Measurements from ENCODE around the gene RAPGEF3.

Gene RAPGEF3

DNA sequence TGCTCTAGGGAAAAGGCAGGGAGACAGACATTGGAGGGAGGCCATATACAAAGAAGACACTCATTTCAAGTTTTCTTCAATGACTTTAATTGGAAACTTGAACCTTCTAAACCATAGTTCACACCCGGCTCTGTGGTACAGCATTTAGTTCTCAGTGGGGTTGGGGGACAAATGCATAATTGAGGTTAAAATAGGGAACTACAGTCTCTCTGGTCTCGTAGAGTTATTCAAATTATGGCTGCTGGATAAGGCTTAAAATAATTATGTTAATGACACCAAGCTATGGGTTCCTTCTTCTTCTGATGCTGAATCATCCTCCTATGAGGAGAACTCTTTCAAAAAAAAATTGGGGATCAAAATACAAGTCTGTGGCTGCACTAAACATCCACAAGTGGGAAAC, 49.0 kb downstream of the RAPGEF3 start:
- no peak for DNase-seq
- Mint-ChIP-seq H3K27me3 (no peaks in the 10 kb centered on the region), H3K4me1 (ENCODE audit: low read depth) (peaks cover 32% of the 10 kb centered on the region), H3K4me3 (no peak overlapping the region), H3K36me3 (ENCODE audit: low read depth) (peaks cover 12% of the 10 kb centered on the region), H3K9me3 (no peaks in the 10 kb centered on the region), H3K27ac (no peak overlapping the region)

GRCh38 chr12:47709237-47709636, 49.4 kb downstream of the RAPGEF3 start:
- H3K27me3 Mint-ChIP-seq = no peaks in the 10 kb centered on the region
- no peak overlapping the region for H3K4me3 Mint-ChIP-seq
- peaks cover 34% of the 10 kb centered on the region for H3K4me1 Mint-ChIP-seq (ENCODE audit: low read depth)
- no peaks in the 10 kb centered on the region for H3K9me3 Mint-ChIP-seq
- no peak overlapping the region for H3K27ac Mint-ChIP-seq
- H3K36me3 Mint-ChIP-seq (ENCODE audit: low read depth) = peaks cover 12% of the 10 kb centered on the region
- DNase-seq = no peak

DNA sequence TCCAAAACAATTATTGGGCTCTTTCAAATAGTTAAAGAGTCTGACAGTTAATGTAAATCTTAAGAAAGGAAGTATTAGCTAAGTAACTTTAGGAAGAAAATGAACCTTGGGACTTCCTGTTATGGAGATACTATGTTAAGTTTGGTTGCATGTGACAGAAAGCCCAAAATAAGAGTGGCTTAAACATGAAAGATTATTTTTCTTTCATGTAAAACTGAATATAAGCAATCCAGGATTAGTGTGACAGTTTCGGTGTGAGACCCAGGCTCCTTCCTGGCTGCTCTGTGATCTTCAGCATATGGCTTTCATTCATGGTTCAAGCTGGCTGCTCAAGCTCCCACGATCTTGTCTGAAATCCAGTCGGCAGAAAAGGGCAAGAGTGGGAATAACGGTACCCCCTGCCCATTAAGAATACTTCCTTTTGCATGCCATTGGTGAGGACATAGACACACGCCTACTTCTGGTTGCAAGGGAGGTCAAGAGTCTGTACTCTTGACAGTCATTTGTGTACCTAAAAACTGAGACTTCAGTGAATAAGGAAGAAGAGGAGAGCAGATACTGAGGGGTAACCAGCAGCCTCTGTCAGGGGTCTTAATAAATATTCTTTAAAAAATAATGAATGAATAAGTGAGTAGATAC, 50.7 kb downstream of the RAPGEF3 start:
- no peaks in the 10 kb centered on the region for H3K27me3 Mint-ChIP-seq
- H3K4me3 Mint-ChIP-seq = peak overlapping the region; percentile 60
- H3K4me1 Mint-ChIP-seq (ENCODE audit: low read depth) = peaks cover 45% of the 10 kb centered on the region
- no peaks in the 10 kb centered on the region for H3K9me3 Mint-ChIP-seq
- peaks cover 23% of the 10 kb centered on the region for H3K36me3 Mint-ChIP-seq (ENCODE audit: low read depth)
- DNase-seq = no peak
- H3K27ac Mint-ChIP-seq = peak overlapping the region; percentile 79

DNA sequence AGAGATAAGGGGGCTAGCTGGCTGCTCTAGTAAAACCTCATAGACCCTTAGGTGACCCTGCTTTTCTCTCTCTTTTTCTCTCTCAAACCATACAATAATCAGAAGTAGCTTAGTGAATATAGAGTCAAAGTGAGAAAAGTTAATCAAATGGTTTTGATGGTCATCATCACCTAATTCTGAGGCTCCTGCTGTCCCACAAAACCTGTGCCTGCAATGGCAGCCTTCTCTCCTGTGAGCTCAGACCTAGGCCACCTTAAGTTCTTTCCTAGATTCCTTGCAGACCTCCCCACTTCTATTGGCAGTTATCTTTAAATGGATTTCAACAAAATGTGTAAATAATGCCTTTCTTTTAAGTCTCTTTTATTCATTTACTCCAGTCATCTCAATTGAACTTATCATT, 51.3 kb downstream of the RAPGEF3 start:
- Mint-ChIP-seq H3K4me3 (peak overlapping the region; percentile 60), H3K27ac (peak overlapping the region; percentile 79), H3K4me1 (ENCODE audit: low read depth) (peaks cover 49% of the 10 kb centered on the region), H3K9me3 (no peaks in the 10 kb centered on the region), H3K36me3 (ENCODE audit: low read depth) (peaks cover 26% of the 10 kb centered on the region), H3K27me3 (no peaks in the 10 kb centered on the region)
- no peak for DNase-seq

- Mint-ChIP-seq H3K4me1 (ENCODE audit: low read depth) (peaks cover 55% of the 10 kb centered on the region), H3K4me3 (peak within 1 kb of the TSS; percentile 88), H3K9me3 (no peaks in the 10 kb centered on the region), H3K36me3 (ENCODE audit: low read depth) (peaks cover 38% of the 10 kb centered on the region), H3K27ac (peak within 1 kb of the TSS; percentile 98), H3K27me3 (no peaks in the 10 kb centered on the region)
- peak; percentile 98 for DNase-seq
Measured at GRCh38 chr12:47705566-47706425, 52.9 kb downstream of the RAPGEF3 start, which contains the start of gene RPAP3. Gene RPAP3 (minus strand): TSS chr12:47706030. CDS start chr12:47702840, 3,190 bp downstream.

DNA sequence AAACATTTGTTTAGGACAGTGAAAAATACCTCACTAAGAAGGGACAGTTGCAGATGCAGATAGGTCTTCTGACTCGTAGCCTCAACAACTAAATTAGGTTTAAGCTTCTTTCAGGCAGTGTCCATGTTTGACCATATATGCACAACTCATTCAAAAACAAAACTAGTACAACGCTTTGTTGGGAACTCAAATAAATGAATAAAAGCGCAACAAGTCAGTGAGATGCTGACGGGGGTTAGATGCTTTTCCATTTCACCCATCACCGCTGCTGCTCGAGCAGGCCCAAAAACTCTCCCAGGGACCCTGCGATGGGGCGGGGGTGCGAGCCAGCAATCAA, 53.5 kb downstream of the RAPGEF3 start:
- no peak for DNase-seq
- peak overlapping the region; percentile 98 for H3K27ac Mint-ChIP-seq
- H3K27me3 Mint-ChIP-seq = no peaks in the 10 kb centered on the region
- H3K4me1 Mint-ChIP-seq (ENCODE audit: low read depth) = peaks cover 60% of the 10 kb centered on the region
- no peaks in the 10 kb centered on the region for H3K9me3 Mint-ChIP-seq
- peaks cover 44% of the 10 kb centered on the region for H3K36me3 Mint-ChIP-seq (ENCODE audit: low read depth)
- peak overlapping the region; percentile 88 for H3K4me3 Mint-ChIP-seq

DNA sequence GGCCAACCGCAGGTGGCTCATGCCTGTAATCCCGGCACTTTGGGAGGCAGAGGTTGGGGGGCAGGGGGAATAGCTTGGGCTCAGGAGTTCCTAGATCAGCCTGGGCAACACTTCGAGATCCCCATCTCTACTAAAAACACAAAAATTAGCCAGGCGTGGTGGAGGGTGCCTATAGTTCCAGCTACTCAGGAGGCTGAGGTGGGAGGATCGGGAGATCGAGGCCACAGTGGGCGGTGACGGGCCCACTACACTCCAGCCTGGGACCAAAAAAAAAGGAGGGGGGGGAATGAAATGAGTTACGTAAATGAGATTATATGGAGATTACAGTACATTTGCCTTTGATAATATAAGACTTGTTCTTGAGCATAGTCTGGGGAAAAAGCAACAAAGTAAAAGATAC, 54.0 kb downstream of the RAPGEF3 start:
- Mint-ChIP-seq H3K36me3 (ENCODE audit: low read depth) (peaks cover 49% of the 10 kb centered on the region), H3K4me3 (peak overlapping the region; percentile 88), H3K9me3 (no peaks in the 10 kb centered on the region), H3K4me1 (ENCODE audit: low read depth) (peaks cover 58% of the 10 kb centered on the region), H3K27ac (peak overlapping the region; percentile 98), H3K27me3 (no peaks in the 10 kb centered on the region)
- no peak for DNase-seq

DNA sequence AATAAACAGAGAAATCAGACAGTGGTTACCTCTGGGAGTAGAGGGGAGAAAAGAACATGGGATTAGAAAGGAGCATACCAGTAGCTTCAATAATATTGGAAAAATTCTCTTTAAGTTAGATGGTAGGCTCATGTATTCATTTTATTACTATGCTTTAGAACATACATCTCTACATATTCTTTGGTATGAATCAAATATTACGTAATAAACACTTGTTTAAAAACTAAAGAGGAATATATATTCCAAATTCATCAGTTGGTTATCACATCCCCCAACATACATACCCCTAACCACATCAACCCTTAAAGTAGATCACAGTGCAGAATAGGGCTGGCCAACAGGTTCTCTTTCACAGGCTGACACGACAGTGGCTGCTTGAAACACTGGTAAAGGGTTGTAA, 58.4 kb downstream of the RAPGEF3 start:
- no peak for DNase-seq
- H3K27ac Mint-ChIP-seq = no peak overlapping the region
- peaks cover 48% of the 10 kb centered on the region for H3K4me1 Mint-ChIP-seq (ENCODE audit: low read depth)
- H3K36me3 Mint-ChIP-seq (ENCODE audit: low read depth) = peaks cover 76% of the 10 kb centered on the region
- H3K27me3 Mint-ChIP-seq = no peaks in the 10 kb centered on the region
- no peaks in the 10 kb centered on the region for H3K9me3 Mint-ChIP-seq
- no peak overlapping the region for H3K4me3 Mint-ChIP-seq

DNA sequence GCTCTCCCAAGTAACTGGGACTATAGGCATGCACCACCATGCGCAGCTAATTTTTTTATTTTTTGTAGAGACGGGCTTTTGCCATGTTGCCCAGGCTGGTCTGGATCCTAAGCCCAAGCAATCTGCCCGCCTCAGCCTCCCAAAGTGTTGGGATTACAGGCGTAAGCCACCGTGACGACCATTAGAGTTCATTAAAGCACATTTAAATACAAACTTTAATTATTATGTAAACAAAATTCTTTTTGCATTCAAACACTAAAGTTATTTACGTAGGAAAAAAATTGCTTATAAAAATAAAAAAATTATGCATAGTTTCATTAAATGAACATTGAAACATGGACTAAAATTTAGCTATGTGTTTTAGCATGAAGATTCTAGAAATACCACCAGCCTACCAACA, 60.0 kb downstream of the RAPGEF3 start:
- no peak overlapping the region for H3K4me3 Mint-ChIP-seq
- H3K4me1 Mint-ChIP-seq (ENCODE audit: low read depth) = peaks cover 38% of the 10 kb centered on the region
- H3K9me3 Mint-ChIP-seq = no peaks in the 10 kb centered on the region
- H3K36me3 Mint-ChIP-seq (ENCODE audit: low read depth) = peaks cover 82% of the 10 kb centered on the region
- no peaks in the 10 kb centered on the region for H3K27me3 Mint-ChIP-seq
- no peak for DNase-seq
- no peak overlapping the region for H3K27ac Mint-ChIP-seq

DNA sequence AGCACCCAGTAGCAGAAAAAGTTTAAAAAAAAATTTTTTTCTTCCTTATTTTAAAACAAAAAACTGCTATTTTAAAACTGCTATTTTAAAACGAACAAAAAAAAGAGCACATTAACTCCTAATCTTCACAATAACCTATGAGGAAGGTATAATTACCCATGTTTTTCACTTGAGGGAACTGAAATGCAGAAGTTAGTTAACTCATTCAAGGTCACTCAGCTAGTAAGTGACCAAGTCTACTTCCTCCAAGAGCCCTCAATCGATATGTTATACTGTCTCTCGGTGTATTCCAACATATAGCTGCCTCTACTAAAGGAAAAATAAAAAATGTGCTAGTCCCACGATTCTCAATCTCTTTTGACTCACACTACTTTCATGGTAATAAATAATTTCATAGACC, 60.6 kb downstream of the RAPGEF3 start:
- DNase-seq = no peak
- Mint-ChIP-seq H3K27me3 (no peaks in the 10 kb centered on the region), H3K27ac (no peak overlapping the region), H3K9me3 (no peaks in the 10 kb centered on the region), H3K36me3 (ENCODE audit: low read depth) (peaks cover 82% of the 10 kb centered on the region), H3K4me3 (no peak overlapping the region), H3K4me1 (ENCODE audit: low read depth) (peaks cover 34% of the 10 kb centered on the region)

DNA sequence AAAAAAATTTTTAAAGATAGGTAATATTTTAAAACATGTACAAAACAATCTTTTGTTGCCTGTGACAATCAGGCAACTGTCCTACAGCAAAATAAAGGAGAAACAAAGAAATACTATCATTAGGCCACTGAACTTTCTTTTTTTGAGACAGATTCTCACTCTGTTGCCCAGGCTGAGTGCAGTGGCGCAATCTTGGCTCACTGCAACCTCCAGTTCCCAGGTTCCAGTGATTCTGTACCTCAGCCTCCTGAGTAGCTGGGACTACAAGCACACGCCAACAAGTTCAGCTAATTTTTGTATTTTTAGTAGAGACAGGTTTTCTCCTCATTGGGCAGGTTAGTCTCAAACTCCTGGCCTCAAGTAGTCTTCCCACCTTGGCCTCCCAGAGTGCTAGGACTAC, 69.5 kb downstream of the RAPGEF3 start:
- Mint-ChIP-seq H3K4me1 (ENCODE audit: low read depth) (peaks cover 5% of the 10 kb centered on the region), H3K4me3 (no peak overlapping the region), H3K9me3 (no peaks in the 10 kb centered on the region), H3K27me3 (no peaks in the 10 kb centered on the region), H3K27ac (peak overlapping the region; percentile 18), H3K36me3 (ENCODE audit: low read depth) (peaks cover 79% of the 10 kb centered on the region)
- DNase-seq = no peak

DNA sequence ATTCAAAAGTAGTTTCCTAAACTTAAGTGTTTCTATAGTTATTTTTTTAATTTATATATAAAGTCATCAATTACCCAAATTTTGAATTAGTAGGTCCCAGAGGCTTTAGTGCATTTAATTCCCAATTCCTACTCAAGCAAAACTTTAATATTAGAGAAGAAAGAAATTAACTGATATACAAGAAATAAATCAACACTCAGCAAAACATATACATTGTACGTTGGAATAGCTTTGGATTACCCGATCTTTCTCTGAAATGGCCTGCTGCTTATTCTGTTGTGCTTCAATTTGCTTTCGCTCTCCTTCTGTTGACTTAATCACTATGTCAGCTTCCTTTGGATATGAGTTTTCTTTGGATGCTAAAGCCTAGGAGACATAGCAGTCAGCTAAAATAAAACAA, 71.0 kb downstream of the RAPGEF3 start:
- Mint-ChIP-seq H3K4me3 (no peak overlapping the region), H3K27ac (no peak overlapping the region), H3K27me3 (no peaks in the 10 kb centered on the region), H3K36me3 (ENCODE audit: low read depth) (peaks cover 76% of the 10 kb centered on the region), H3K4me1 (ENCODE audit: low read depth) (peaks cover 10% of the 10 kb centered on the region), H3K9me3 (no peaks in the 10 kb centered on the region)
- no peak for DNase-seq

DNA sequence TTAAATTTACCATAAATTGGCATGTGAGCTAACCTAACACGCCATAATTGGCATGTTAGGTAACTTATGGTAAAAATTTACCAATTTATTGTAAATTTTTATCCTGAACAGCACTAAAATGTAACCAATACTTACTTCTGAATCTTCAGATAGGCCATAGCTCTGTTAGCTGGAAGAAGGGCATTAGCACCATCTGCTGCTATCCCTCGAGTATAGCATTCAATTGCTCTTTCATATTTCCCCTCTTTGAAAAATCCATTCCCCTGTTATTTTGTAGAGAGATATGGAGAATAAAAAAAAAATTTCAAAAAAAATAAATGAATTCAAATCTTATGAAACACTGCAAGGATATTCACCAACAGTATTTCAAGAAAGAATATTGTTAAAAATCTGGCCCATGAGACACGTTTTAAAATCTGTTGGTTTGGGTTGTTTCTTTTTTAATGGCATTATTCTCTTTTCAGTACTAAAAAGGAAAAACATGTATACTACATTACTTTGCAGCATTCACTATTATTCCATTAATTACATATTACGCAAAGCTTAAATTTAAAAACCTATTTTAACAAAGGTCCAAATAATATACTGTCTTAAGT, 71.9 kb downstream of the RAPGEF3 start:
- no peak overlapping the region for H3K27ac Mint-ChIP-seq
- H3K36me3 Mint-ChIP-seq (ENCODE audit: low read depth) = peaks cover 75% of the 10 kb centered on the region
- H3K4me3 Mint-ChIP-seq = no peak overlapping the region
- no peak for DNase-seq
- H3K27me3 Mint-ChIP-seq = no peaks in the 10 kb centered on the region
- no peaks in the 10 kb centered on the region for H3K9me3 Mint-ChIP-seq
- H3K4me1 Mint-ChIP-seq (ENCODE audit: low read depth) = peaks cover 10% of the 10 kb centered on the region

Data from activated T-cell treated with anti-CD3 and anti-CD28 coated beads, Interleukin-2, amount 50 U/mL, for 24 hours (primary cell).